Measurements from ENCODE around the gene ZNF443. TPM values are rescaled to one million over a fixed set of nuclear protein-coding genes. Genes with fewer than 3 reads are reported as not detected.
"Not testable (repeated sequence)": the region's sequence is repeated elsewhere in the genome, so short reads cannot be mapped to it uniquely, and the experiment has no call there.

ZNF443 gene
- total RNA-seq, 3 donors from 2014 or later (not counting 1 experiment from before 2014, with no cell fraction given): 3.5 to 6.1 (median 3.9) TPM

DNA sequence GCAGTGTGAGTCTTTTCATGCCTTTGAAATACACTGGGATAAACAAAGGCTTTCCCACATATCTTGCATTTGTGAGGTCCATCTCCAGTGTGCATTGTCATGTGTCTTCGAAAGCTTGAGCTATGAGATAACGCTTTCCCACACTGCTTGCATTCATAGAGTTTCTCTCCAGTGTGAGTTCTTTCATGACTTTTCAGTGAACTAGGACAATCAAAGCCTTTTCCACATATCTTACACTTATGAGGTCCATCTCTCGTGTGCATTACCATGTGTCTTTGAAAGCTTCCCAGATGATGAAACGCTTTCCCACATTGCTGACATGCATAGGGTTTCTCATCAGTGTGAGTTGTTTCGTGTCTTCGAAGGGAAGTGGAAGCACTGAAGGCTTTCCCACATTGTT is 49.7 kb downstream of the ZNF443 start:
- H3K4me1 ChIP-seq (ENCODE audit: control insufficient read depth, insufficient read depth, low read length); H3K4me3 ChIP-seq (ENCODE audit: low read length); DNase-seq; H3K27me3 Mint-ChIP-seq (ENCODE audit: low read depth in 2 of 2); ATAC-seq; H3K9me3 ChIP-seq (ENCODE audit: control insufficient read depth, insufficient read depth, low read length); intact Hi-C loops (cut with micrococcal nuclease); H3K27ac Mint-ChIP-seq; H3K9me3 Mint-ChIP-seq; H3K4me3 Mint-ChIP-seq; H3K4me1 Mint-ChIP-seq; H3K27ac ChIP-seq (ENCODE audit: low read length); H3K27me3 ChIP-seq (ENCODE audit: control insufficient read depth, insufficient read depth, low read length): not testable (repeated sequence)
- WGBS (ENCODE audit: insufficient coverage): 100% methylated on average over 5 of the region's 6 CpGs
- H3K36me3 Mint-ChIP-seq: peaks cover 40% of the 10 kb centered on the region
- peaks cover 15% of the 10 kb centered on the region for H3K36me3 ChIP-seq (ENCODE audit: control insufficient read depth, insufficient read depth, low read length)

DNA sequence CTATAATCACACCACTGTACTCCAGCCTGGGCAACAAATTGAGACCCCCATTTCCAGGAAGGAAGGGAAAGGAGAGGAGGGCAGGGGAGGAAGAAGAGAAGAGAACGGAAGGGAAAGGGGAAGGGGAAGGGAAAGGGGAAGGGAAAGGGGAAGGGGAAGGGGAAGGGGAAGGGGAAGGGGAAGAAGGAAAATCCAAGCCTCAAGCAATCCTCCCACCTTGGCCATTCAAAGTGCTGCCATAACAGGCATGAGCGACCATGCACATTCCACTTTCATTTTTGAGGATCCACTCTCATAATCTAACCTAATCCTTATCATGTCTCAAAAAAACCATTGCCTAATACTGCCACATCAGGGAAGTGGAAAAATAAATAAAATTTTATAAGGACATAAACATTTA is 54.5 kb downstream of the ZNF443 start:
- no CpG with 5 or more reads among the region's 2 CpGs for WGBS (ENCODE audit: insufficient coverage)
- H3K9me3 Mint-ChIP-seq; H3K27me3 Mint-ChIP-seq (ENCODE audit: low read depth in 2 of 2); H3K27ac ChIP-seq (ENCODE audit: low read length); H3K27ac Mint-ChIP-seq; DNase-seq; H3K9me3 ChIP-seq (ENCODE audit: control insufficient read depth, insufficient read depth, low read length); H3K27me3 ChIP-seq (ENCODE audit: control insufficient read depth, insufficient read depth, low read length); intact Hi-C loops (cut with micrococcal nuclease); H3K4me1 ChIP-seq (ENCODE audit: control insufficient read depth, insufficient read depth, low read length); ATAC-seq; H3K4me1 Mint-ChIP-seq; H3K4me3 Mint-ChIP-seq; H3K4me3 ChIP-seq (ENCODE audit: low read length): not testable (repeated sequence)
- peaks cover 33% of the 10 kb centered on the region for H3K36me3 Mint-ChIP-seq
- peaks cover 11% of the 10 kb centered on the region for H3K36me3 ChIP-seq (ENCODE audit: control insufficient read depth, insufficient read depth, low read length)

DNA sequence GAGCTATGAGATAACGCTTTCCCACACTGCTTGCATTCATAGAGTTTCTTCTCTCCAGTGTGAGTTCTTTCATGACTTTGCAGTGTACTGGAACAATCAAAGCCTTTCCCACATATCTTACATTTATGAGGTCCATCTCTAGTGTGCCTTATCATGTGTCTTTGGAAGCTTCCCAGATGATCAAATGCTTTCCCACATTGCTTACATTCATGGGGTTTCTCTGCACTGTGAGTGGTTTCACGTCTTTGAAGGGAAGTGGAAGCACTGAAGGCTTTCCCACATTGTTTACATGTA is 60.4 kb downstream of the ZNF443 start:
- Mint-ChIP-seq H3K36me3 (peaks cover 43% of the 10 kb centered on the region), H3K4me3 (no peak overlapping the region), H3K27ac (no peak overlapping the region), H3K4me1 (no peaks in the 10 kb centered on the region), H3K27me3 (ENCODE audit: low read depth in 2 of 2) (no peaks in the 10 kb centered on the region), H3K9me3 (peaks cover 16 to 28% of the 10 kb centered on the region in 2 donors)
- Histone ChIP-seq H3K36me3 (ENCODE audit: control insufficient read depth, insufficient read depth, low read length) (peaks cover 7% of the 10 kb centered on the region), H3K27me3 (ENCODE audit: control insufficient read depth, insufficient read depth, low read length) (no peaks in the 10 kb centered on the region), H3K4me3 (ENCODE audit: low read length) (no peak overlapping the region), H3K27ac (ENCODE audit: low read length) (no peak overlapping the region), H3K4me1 (ENCODE audit: control insufficient read depth, insufficient read depth, low read length) (no peaks in the 10 kb centered on the region), H3K9me3 (ENCODE audit: control insufficient read depth, insufficient read depth, low read length) (peaks cover 17% of the 10 kb centered on the region)
- 90% methylated on average over 2 of the region's 2 CpGs for WGBS (ENCODE audit: insufficient coverage)
- DNase-seq (no peak), ATAC-seq (no peak)
- TF ChIP-seq, protein P1, sequence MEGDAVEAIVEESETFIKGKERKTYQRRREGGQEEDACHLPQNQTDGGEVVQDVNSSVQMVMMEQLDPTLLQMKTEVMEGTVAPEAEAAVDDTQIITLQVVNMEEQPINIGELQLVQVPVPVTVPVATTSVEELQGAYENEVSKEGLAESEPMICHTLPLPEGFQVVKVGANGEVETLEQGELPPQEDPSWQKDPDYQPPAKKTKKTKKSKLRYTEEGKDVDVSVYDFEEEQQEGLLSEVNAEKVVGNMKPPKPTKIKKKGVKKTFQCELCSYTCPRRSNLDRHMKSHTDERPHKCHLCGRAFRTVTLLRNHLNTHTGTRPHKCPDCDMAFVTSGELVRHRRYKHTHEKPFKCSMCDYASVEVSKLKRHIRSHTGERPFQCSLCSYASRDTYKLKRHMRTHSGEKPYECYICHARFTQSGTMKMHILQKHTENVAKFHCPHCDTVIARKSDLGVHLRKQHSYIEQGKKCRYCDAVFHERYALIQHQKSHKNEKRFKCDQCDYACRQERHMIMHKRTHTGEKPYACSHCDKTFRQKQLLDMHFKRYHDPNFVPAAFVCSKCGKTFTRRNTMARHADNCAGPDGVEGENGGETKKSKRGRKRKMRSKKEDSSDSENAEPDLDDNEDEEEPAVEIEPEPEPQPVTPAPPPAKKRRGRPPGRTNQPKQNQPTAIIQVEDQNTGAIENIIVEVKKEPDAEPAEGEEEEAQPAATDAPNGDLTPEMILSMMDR (IDR thresholded peaks at IDR 0.05): no peak
- intact Hi-C loops (cut with micrococcal nuclease): no loop called here

DNA sequence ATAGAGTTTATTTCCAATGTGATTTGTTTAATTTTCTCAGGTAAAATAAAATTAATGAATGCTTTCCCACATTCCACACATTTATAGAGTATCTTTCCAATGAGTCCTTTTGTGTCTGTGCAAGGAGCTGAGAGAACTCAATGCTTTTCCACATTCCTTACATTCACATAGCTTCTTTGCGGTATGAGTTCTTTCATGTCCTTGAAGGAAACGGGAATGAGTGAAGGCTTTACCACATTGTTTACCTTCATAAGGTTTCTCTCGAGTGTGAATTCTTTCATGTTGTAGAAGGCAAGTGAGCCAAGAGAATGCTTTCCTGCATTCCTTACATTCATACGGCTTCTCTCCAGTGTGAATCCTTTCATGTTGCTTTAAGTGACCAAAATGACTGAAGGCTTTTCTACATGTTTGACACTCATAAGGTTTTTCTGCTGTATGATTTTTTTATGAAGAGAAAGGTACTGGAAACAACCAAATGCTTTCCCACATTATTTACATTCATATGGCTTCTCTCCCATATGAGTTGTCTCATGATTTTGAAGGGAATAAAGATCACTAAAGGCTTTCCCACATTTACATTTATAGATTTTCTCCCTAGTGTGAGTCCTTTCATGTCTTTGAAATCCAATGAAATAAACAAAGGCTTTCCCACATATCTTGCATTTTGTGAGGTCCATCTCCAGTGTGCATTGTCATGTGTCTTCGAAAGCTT is 60.9 kb downstream of the ZNF443 start:
- no peaks in the 10 kb centered on the region for H3K4me1 ChIP-seq (ENCODE audit: control insufficient read depth, insufficient read depth, low read length)
- Mint-ChIP-seq H3K36me3 (peaks cover 43% of the 10 kb centered on the region), H3K27ac (no peak overlapping the region), H3K4me1 (no peaks in the 10 kb centered on the region), H3K27me3 (ENCODE audit: low read depth in 2 of 2) (no peaks in the 10 kb centered on the region), H3K9me3 (peaks cover 16 to 28% of the 10 kb centered on the region in 2 donors), H3K4me3 (no peak overlapping the region)
- TF ChIP-seq, protein P1 (IDR thresholded peaks at IDR 0.05): no peak
- intact Hi-C loops (cut with micrococcal nuclease): no loop called here
- peaks cover 7% of the 10 kb centered on the region for H3K36me3 ChIP-seq (ENCODE audit: control insufficient read depth, insufficient read depth, low read length)
- ATAC-seq (no peak), DNase-seq (no peak)
- H3K4me3 ChIP-seq (ENCODE audit: low read length): no peak overlapping the region
- H3K27me3 ChIP-seq (ENCODE audit: control insufficient read depth, insufficient read depth, low read length): no peaks in the 10 kb centered on the region
- H3K27ac ChIP-seq (ENCODE audit: low read length): no peak overlapping the region
- H3K9me3 ChIP-seq (ENCODE audit: control insufficient read depth, insufficient read depth, low read length): peaks cover 17% of the 10 kb centered on the region
- WGBS (ENCODE audit: insufficient coverage): 100% methylated on average over 3 of the region's 5 CpGs

Other genes with a start within 250 kb of the ZNF443 start
- gene ZNF44, start 146.1 kb downstream of the ZNF443 start, total RNA-seq: 10 to 100 TPM; 27.3 to 43.1 (median 40.0) TPM
- gene ZNF563, start 107.4 kb downstream of the ZNF443 start, total RNA-seq: under 1 TPM; 0.78 to 1.00 (median 0.80) TPM
- 1 to 10 TPM; 1.4 to 3.4 (median 2.8) TPM for gene ZNF442, start 75.3 kb downstream of the ZNF443 start, total RNA-seq
- 1 to 10 TPM; 2.8 to 7.5 (median 4.6) TPM for gene ZNF799, start 39.8 kb downstream of the ZNF443 start, total RNA-seq
- 1 to 10 TPM; 4.1 to 4.7 (median 4.1) TPM for gene ZNF709, start 43.8 kb upstream of the ZNF443 start, total RNA-seq
- 10 to 100 TPM; 22.0 to 27.1 (median 23.3) TPM for gene ZNF564, start 110.5 kb upstream of the ZNF443 start, total RNA-seq
- 10 to 100 TPM; 12.0 to 21.4 (median 20.9) TPM for gene ZNF490, start 169.8 kb upstream of the ZNF443 start, total RNA-seq
- gene ZNF791, start 169.9 kb upstream of the ZNF443 start, total RNA-seq: 10 to 100 TPM; 52.6 to 62.0 (median 56.5) TPM
- gene MAN2B1, start 225.7 kb upstream of the ZNF443 start, total RNA-seq: 100 to 1,000 TPM; 107 to 118 (median 112) TPM
- 10 to 100 TPM; 17.0 to 25.8 (median 25.1) TPM for gene WDR83, start 225.8 kb upstream of the ZNF443 start, total RNA-seq
- gene DHPS, start 240.9 kb upstream of the ZNF443 start, total RNA-seq: 100 to 1,000 TPM; 143 to 193 (median 145) TPM
- gene GNG14, start 247.0 kb upstream of the ZNF443 start, total RNA-seq: not detected

Measured in natural killer cell (primary cell).